Adipocyte (in vitro differentiated cells): ENCODE measurements around the gene CBX2.
A peak's percentile ranks its signal among the peaks of the same experiment; 100 is the strongest.

Source experiments
- DNase-seq: peaks from one replicate; pipeline ENCODE4 v3.0.0-alpha.2; 2015; ENCODE audit warnings: low read depth
- H3K27me3 ChIP-seq: replicated peaks from 2 replicates; pipeline ENCODE4 v1.7.0; 2013; ENCODE audit warnings: mild to moderate bottlenecking, low read length, moderate library complexity; ENCODE audit not compliant: control insufficient read depth, insufficient read depth
- H3K36me3 ChIP-seq: 2 replicates; pipeline ENCODE4 v1.7.0; 2013; ENCODE audit warnings: low read length, mild to moderate bottlenecking, moderate library complexity; ENCODE audit not compliant: control insufficient read depth, insufficient read depth, severe bottlenecking
- H3K4me1 ChIP-seq: 2 replicates; pipeline ENCODE4 v1.7.0; 2013; ENCODE audit warnings: mild to moderate bottlenecking, low read length, moderate library complexity; ENCODE audit not compliant: control insufficient read depth, insufficient read depth
- H3K4me3 ChIP-seq: 2 replicates; pipeline ENCODE4 v1.7.0; 2013; ENCODE audit warnings: mild to moderate bottlenecking, low read length, moderate library complexity
- H3K9ac ChIP-seq: 2 replicates; pipeline ENCODE4 v1.7.0; 2013; ENCODE audit warnings: mild to moderate bottlenecking, low read length, moderate library complexity
- H3K9me3 ChIP-seq: 2 replicates; pipeline ENCODE4 v1.7.0; 2013; ENCODE audit warnings: mild to moderate bottlenecking, low read length, moderate library complexity; ENCODE audit not compliant: control insufficient read depth

CBX2 gene

GRCh38 chr17:79814127-79814973, 36.4 kb downstream of the CBX2 start:
- Histone ChIP-seq H3K4me3 (no peak overlapping the region), H3K4me1 (no peaks in the 10 kb centered on the region), H3K27me3 (peaks cover 52% of the 10 kb centered on the region), H3K36me3 (no peaks in the 10 kb centered on the region), H3K9ac (no peak overlapping the region), H3K9me3 (no peaks in the 10 kb centered on the region)
- DNase-seq, result no peak

- peaks cover 56% of the 10 kb centered on the region for H3K27me3 ChIP-seq
- no peak overlapping the region for H3K4me3 ChIP-seq
- no peaks in the 10 kb centered on the region for H3K36me3 ChIP-seq
- DNase-seq, result peak; percentile 63
- H3K9me3 ChIP-seq, result no peaks in the 10 kb centered on the region
- no peaks in the 10 kb centered on the region for H3K4me1 ChIP-seq
- no peak overlapping the region for H3K9ac ChIP-seq
These were observed 37.3 kb downstream of the CBX2 start for GRCh38 chr17:79814974-79815835.

GRCh38 chr17:79815836-79816461, 38.0 kb downstream of the CBX2 start:
- H3K9ac ChIP-seq, result no peak overlapping the region
- no peak for DNase-seq
- H3K27me3 ChIP-seq, result peaks cover 53% of the 10 kb centered on the region
- no peaks in the 10 kb centered on the region for H3K36me3 ChIP-seq
- no peaks in the 10 kb centered on the region for H3K4me1 ChIP-seq
- no peak overlapping the region for H3K4me3 ChIP-seq
- H3K9me3 ChIP-seq, result no peaks in the 10 kb centered on the region

GRCh38 chr17:79818026-79818758, 40.2 kb downstream of the CBX2 start:
- Histone ChIP-seq H3K36me3 (no peaks in the 10 kb centered on the region), H3K4me3 (no peak overlapping the region), H3K9ac (no peak overlapping the region), H3K4me1 (no peaks in the 10 kb centered on the region), H3K27me3 (peaks cover 45% of the 10 kb centered on the region), H3K9me3 (no peaks in the 10 kb centered on the region)
- no peak for DNase-seq

DNA sequence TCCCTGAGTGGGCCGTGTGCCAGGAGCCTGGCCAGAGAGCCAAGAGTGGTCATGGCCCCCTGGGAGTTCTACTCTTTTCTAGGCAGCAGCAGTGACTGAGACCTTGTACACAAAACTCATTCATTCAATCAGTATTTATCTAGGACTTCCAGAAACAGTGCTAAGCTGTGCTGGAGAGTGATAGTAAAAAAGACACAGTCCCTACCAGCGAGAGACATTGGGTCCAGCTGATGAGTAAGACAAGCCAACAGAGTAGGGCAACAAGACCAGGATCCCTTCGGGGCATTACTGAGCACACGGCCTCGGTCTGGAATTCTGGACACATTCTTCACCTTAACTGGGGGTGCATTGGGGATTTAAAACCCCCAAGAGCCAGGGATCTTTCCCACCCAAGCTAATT, 41.1 kb downstream of the CBX2 start:
- H3K27me3 ChIP-seq, result peaks cover 44% of the 10 kb centered on the region
- H3K9ac ChIP-seq, result no peak overlapping the region
- H3K9me3 ChIP-seq, result no peaks in the 10 kb centered on the region
- no peak overlapping the region for H3K4me3 ChIP-seq
- H3K36me3 ChIP-seq, result no peaks in the 10 kb centered on the region
- H3K4me1 ChIP-seq, result no peaks in the 10 kb centered on the region
- no peak for DNase-seq

DNA sequence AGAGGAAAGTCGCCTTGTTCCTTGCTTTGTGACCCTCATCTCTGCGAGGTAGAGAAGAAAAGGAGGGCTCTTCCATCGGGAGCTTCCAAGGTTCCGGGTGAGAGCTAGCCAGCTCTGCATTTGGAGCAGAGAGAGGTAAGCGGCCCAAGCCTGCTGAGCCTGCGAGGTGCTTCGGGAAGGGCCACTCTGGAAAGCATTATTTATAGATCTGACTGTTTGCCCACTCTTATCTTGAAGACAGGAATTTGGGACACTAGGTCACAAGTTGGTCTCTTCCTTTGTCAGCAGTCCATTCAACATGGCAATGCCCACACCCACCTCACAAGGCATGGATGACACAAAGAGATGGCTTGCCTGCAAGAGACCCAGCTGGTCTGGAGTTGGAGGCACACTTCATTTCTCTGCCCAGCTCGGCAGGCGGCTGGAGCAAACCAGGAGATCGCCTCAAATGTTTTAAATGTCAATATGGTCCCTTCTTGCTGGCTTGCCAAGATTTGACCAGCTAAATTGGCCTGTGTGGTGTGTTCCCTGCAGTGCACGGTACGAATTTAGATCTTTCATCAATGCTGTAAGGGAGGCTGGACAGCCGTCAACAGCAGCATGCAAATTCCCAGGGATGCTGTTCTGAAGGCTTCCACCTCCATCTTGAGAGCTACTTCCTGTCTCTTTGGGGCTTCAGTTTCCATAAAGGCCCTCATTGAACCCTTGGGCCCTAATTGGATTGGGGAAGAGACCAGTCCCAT, 41.8 kb downstream of the CBX2 start:
- Histone ChIP-seq H3K36me3 (no peaks in the 10 kb centered on the region), H3K4me3 (no peak overlapping the region), H3K9ac (no peak overlapping the region), H3K9me3 (no peaks in the 10 kb centered on the region), H3K27me3 (peaks cover 42% of the 10 kb centered on the region), H3K4me1 (no peaks in the 10 kb centered on the region)
- no peak for DNase-seq

DNA sequence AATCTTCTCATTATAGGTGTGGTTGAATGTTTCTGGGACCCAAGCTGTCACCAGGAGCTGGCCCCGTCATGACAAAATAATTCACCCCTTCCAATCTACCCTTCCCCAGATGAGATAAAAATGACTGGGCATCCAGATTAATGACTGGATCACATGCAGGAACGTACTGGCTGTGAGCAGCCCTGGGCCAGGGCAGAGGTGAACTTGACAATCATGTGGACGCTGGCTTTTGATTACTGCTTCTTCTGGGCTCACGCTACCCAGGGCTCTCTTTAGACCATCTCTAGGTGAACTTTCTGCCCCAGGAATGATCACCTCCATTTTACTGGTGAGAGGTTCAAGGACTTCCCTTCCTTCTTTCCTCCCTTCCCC, 43.0 kb downstream of the CBX2 start:
- H3K9me3 ChIP-seq, result no peaks in the 10 kb centered on the region
- no peak for DNase-seq
- no peak overlapping the region for H3K4me3 ChIP-seq
- H3K36me3 ChIP-seq, result no peaks in the 10 kb centered on the region
- H3K4me1 ChIP-seq, result no peaks in the 10 kb centered on the region
- H3K9ac ChIP-seq, result no peak overlapping the region
- peaks cover 50% of the 10 kb centered on the region for H3K27me3 ChIP-seq

DNA sequence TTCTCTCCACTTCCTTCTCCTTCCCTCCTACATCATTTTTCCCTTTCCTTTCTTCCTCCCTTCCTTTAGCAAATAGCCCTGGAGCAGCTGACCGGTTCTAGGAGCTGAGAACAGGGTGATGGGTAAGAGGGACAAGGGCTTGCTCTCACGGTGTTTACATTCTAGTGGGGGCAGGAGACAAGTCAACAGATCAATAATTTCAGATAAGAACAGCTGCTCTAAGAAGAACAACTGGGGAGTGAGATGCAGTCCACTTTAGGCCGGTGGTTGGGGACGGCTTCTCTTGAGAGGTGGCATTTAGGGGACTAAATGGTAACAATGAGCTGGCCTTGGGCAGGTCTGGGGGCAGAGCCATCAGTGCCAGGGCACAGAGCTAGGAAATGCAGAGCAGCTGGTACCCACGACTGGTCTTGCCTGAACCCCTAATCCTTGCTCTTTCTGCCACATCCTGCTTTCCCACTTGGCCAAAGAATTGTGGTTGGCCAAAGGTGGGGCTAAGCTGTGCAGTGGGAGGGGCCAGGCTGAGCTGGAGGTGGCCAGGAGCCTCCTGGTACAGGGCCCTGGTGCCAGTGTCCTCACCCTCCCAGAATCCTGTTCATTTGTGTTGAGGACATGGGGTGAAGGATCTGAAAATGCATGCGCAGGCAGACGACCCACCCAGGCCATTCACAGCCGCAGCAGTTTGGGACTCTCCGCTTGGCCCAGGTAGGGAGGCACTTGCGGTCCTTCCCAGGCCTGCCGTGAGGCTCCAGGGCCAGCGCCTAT, 43.6 kb downstream of the CBX2 start:
- no peaks in the 10 kb centered on the region for H3K36me3 ChIP-seq
- H3K4me1 ChIP-seq, result no peaks in the 10 kb centered on the region
- no peak overlapping the region for H3K4me3 ChIP-seq
- no peak overlapping the region for H3K9ac ChIP-seq
- DNase-seq, result no peak
- no peaks in the 10 kb centered on the region for H3K9me3 ChIP-seq
- peaks cover 53% of the 10 kb centered on the region for H3K27me3 ChIP-seq

GRCh38 chr17:79822583-79823124, 44.7 kb downstream of the CBX2 start:
- Histone ChIP-seq H3K4me3 (no peak overlapping the region), H3K27me3 (peaks cover 54% of the 10 kb centered on the region), H3K4me1 (no peaks in the 10 kb centered on the region), H3K9ac (no peak overlapping the region), H3K36me3 (no peaks in the 10 kb centered on the region), H3K9me3 (no peaks in the 10 kb centered on the region)
- DNase-seq, result no peak

- H3K9ac ChIP-seq, result no peak overlapping the region
- no peaks in the 10 kb centered on the region for H3K36me3 ChIP-seq
- no peak overlapping the region for H3K4me3 ChIP-seq
- H3K4me1 ChIP-seq, result no peaks in the 10 kb centered on the region
- no peaks in the 10 kb centered on the region for H3K9me3 ChIP-seq
- DNase-seq, result no peak
- peaks cover 43% of the 10 kb centered on the region for H3K27me3 ChIP-seq
These were observed 46.3 kb downstream of the CBX2 start for GRCh38 chr17:79824234-79824633.
